Left ventricle myocardium inferior (tissue), 1 donor: ENCODE results near the gene NOTCH2. TPM values are rescaled to one million over a fixed set of nuclear protein-coding genes. Genes with fewer than 3 reads are reported as not detected.
"Not testable (repeated sequence)": the region's sequence is repeated elsewhere in the genome, so short reads cannot be mapped to it uniquely, and the experiment has no call there.

Experiments
- DNase-seq: peaks from one replicate; pipeline ENCODE4 v3.0.0-alpha.2; 2020
- H3K27ac ChIP-seq: fragments of 200-600 bp; replicated peaks from 2 replicates; pipeline ENCODE4 v1.8.0; 2021
- H3K27me3 ChIP-seq: fragments of 200-600 bp; 2 replicates; pipeline ENCODE4 v1.8.0; 2021; ENCODE audit warnings: low read depth
- H3K36me3 ChIP-seq: fragments of 200-600 bp; 2 replicates; pipeline ENCODE4 v1.8.0; 2021
- H3K4me1 ChIP-seq: fragments of 200-600 bp; 2 replicates; pipeline ENCODE4 v1.8.0; 2021
- H3K4me3 ChIP-seq: fragments of 200-600 bp; 2 replicates; pipeline ENCODE4 v1.8.0; 2021; ENCODE audit warnings: mild to moderate bottlenecking, moderate library complexity
- H3K9me3 ChIP-seq: fragments of 200-600 bp; replicated peaks from 2 replicates; pipeline ENCODE4 v1.8.0; 2021
- intact Hi-C: fragments of 100-400 bp; cut with micrococcal nuclease; formaldehyde crosslinking; loops from one replicate; pipeline ENCODE4 v1.11.0; 2022
- long read RNA-seq: library from polyadenylated mRNA; unstranded; transcript quantifications from one replicate; pipeline ENCODE4 v2.0.0, GENCODE V29; 2021
- total RNA-seq: library from RNA; stranded (reverse); fragmentation: NEBNext Ultra II Directional; extraction: Animal tissue kit (Norgen Biotek cat#: 25700); gene quantifications from one replicate; pipeline ENCODE4 v1.2.1, GENCODE V29; 2021
- donor health status: DM: no; HTN: yes; CAD: no; lungs with severe emphysema.

Gene NOTCH2
- total RNA-seq, result 16.1 TPM
- long read RNA-seq, partial matches to known transcripts, result 2 of 12 reads
- long read RNA-seq, other reads (novel, unspliced or antisense), result 10 of 12 reads

DNA sequence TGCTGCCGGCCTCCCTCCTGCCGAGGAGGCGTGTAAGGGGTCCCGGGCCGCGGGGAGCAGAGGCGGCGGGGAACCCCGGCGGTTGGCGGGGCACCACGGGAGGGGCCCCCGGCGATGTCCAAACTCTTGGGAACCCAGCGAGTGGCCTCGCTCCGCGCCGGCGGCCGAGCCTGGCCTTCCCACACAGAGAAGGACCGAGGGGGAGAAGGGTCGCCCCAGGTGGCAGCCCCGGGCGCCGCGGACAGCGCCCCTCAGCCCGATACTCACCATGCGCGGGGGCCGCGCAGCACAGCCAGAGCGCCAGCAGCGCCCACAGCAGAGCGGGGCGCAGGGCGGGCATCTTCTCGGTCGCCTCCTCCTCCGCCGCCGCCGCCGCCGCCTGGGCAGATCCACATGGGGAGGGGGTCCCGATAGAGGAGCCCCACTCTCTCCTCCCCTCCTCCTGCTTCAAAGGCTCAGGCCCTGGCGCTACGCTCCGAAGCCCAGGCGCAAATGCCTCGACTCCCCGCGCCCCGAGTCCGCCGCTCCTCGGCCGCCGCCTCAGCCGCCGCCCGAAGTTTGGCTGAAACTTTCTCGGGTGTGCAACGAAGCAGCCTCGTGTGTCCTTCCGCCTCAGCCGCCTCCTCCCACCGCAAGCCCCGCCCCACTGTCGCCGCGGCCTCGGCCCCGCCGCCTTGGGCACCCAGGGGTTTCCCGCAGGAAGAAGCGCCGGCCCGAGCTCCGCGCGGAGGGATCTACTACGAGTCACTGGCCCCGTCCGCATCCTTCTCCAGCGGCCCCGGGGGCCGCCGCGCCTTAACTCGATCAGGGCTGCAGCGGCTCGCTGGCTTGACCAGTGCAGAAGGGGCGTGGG is at the start of gene NOTCH2:
TSS of gene NOTCH2 (minus strand) at position 596 of the 853 bp plus-strand sequence. CDS start at position 340, 256 bp downstream.
- H3K9me3 ChIP-seq, intact Hi-C loops, H3K36me3 ChIP-seq, H3K4me1 ChIP-seq, H3K27me3 ChIP-seq: not testable (repeated sequence)
- Histone ChIP-seq H3K27ac (peak within 1 kb of the TSS; percentile 84), H3K4me3 (peak within 1 kb of the TSS; percentile 77)
- DNase-seq, result peak; percentile 60

GRCh38 chr1:120117371-120118177 is 48.1 kb upstream of the NOTCH2 start:
- H3K27me3 ChIP-seq, H3K36me3 ChIP-seq, H3K4me1 ChIP-seq, H3K9me3 ChIP-seq, intact Hi-C loops, H3K4me3 ChIP-seq: not testable (repeated sequence)
- peak overlapping the region; percentile 19 for H3K27ac ChIP-seq
- DNase-seq, result peak; percentile 46

GRCh38 chr1:120116094-120116493 is 46.6 kb upstream of the NOTCH2 start:
- H3K36me3 ChIP-seq, H3K27ac ChIP-seq, DNase-seq, intact Hi-C loops, H3K27me3 ChIP-seq, H3K9me3 ChIP-seq, H3K4me1 ChIP-seq, H3K4me3 ChIP-seq: not testable (repeated sequence)

DNA sequence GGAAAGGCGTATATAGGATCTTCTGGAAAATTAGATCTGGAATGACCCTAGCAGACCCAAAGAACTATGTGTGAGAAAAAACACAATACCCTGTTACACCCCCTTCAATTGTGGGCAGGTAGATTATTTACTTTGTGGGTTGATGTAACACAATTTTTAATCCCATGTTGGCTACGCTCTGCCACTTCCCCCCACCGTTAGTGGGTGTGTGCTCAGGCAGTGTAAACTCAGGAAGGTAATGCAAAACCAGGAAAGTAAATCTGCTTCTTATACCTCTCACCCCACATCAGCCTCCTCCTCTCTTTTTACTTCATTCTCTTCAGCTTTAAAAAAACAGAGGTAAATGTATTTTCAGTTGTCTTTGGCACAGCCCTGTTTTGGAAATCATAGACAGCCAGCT is 43.7 kb upstream of the NOTCH2 start:
- H3K27me3 ChIP-seq, H3K4me3 ChIP-seq, H3K36me3 ChIP-seq, DNase-seq, H3K27ac ChIP-seq, H3K9me3 ChIP-seq, H3K4me1 ChIP-seq, intact Hi-C loops: not testable (repeated sequence)

- intact Hi-C loops, DNase-seq, H3K27ac ChIP-seq, H3K27me3 ChIP-seq, H3K9me3 ChIP-seq, H3K36me3 ChIP-seq, H3K4me3 ChIP-seq, H3K4me1 ChIP-seq: not testable (repeated sequence)
Observed at GRCh38 chr1:120112212-120112611, 42.8 kb upstream of the NOTCH2 start.

DNA sequence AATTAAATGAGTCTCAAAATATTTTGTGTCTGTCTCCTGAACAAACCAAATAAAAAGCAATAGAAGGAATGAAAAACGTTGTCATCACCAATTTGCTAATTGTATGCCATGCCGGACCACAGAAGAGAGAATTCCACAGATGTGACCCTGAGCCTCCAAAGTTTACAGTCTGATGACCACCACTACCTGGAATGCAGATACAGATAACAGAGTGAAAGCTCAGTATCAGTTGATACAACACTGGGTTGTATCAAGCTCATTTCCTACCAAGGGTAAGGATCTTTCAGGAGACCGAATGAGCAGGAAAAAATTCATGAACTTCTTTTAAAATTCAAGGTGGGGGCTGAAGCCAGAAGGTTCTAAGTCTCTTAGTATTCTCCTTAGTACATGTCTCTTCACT is 42.3 kb upstream of the NOTCH2 start:
- H3K4me3 ChIP-seq, H3K9me3 ChIP-seq, H3K36me3 ChIP-seq, H3K4me1 ChIP-seq, H3K27me3 ChIP-seq, intact Hi-C loops, DNase-seq, H3K27ac ChIP-seq: not testable (repeated sequence)

GRCh38 chr1:120111008-120111407 is 41.5 kb upstream of the NOTCH2 start:
- DNase-seq, H3K27ac ChIP-seq, intact Hi-C loops, H3K36me3 ChIP-seq, H3K9me3 ChIP-seq, H3K27me3 ChIP-seq, H3K4me3 ChIP-seq, H3K4me1 ChIP-seq: not testable (repeated sequence)

GRCh38 chr1:120109656-120110055 is 40.2 kb upstream of the NOTCH2 start:
- DNase-seq, H3K9me3 ChIP-seq, H3K27ac ChIP-seq, H3K27me3 ChIP-seq, H3K4me3 ChIP-seq, H3K36me3 ChIP-seq, intact Hi-C loops, H3K4me1 ChIP-seq: not testable (repeated sequence)

GRCh38 chr1:120109180-120109579 is 39.7 kb upstream of the NOTCH2 start:
- H3K36me3 ChIP-seq, H3K9me3 ChIP-seq, H3K27me3 ChIP-seq, H3K27ac ChIP-seq, DNase-seq, H3K4me1 ChIP-seq, intact Hi-C loops, H3K4me3 ChIP-seq: not testable (repeated sequence)

- H3K27ac ChIP-seq, H3K4me3 ChIP-seq, intact Hi-C loops, DNase-seq, H3K9me3 ChIP-seq, H3K4me1 ChIP-seq, H3K36me3 ChIP-seq, H3K27me3 ChIP-seq: not testable (repeated sequence)
Observed at GRCh38 chr1:120105288-120105687, 35.8 kb upstream of the NOTCH2 start.

DNA sequence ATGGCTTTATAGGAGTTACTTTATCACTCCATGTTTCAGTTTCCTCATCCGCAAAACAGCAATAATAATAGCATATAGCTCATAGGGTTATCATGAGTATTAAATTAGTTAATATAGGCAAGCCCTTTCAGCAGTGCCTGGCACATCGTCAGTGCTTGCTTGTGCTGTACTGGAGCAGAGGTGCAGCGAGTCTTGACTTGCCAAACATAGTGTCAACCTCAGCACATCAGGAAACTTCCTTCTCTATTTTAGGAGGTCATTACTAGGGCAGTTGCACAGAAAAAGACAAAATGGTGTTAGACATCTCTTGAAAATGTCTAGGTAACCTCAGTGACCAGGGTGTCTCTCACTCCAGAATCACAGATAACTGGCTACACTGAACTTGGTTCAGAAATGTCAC is 34.3 kb upstream of the NOTCH2 start:
- H3K4me3 ChIP-seq, H3K27ac ChIP-seq, H3K4me1 ChIP-seq, DNase-seq, H3K9me3 ChIP-seq, intact Hi-C loops, H3K36me3 ChIP-seq, H3K27me3 ChIP-seq: not testable (repeated sequence)

DNA sequence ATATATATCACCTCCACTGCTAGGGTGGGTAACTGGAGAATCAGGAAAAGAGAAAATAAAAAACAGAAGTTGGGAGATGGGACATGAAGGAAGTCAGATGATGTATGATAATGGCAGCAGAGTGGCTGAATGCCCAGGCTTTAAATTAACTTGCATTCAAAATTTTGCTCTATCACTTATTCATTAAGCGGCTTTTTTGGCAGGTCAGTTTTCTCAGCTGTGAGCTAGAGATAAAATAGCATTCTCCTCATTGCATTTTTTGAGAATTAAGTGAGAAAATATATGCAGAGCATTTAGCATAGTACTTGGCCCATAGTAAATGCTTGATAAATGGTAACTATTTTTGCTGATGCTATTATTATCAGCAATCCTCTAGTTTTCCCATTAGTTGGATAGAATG is 32.1 kb upstream of the NOTCH2 start:
- H3K27me3 ChIP-seq, DNase-seq, intact Hi-C loops, H3K36me3 ChIP-seq, H3K4me3 ChIP-seq, H3K4me1 ChIP-seq, H3K27ac ChIP-seq, H3K9me3 ChIP-seq: not testable (repeated sequence)

DNA sequence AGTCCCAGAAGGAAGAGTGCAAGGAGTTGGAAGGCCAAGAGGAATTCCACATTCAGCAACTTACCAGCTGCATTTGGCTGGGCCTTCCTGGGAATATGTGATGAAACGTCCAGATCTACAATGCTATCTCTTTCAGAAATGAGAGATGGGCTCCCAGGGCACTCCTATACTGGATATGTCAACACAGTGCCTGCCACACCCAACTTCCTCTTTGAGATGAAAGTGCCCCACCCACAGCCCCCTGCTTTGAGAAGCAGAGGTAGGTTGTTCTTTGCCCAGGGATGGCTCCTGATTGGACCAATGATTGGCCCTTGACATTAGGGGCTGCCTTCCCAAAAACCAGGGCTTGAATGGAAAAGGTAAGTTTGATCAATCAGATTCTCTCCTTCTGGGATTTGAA is 31.1 kb upstream of the NOTCH2 start:
- H3K27ac ChIP-seq, H3K4me3 ChIP-seq, H3K4me1 ChIP-seq, H3K27me3 ChIP-seq, H3K36me3 ChIP-seq, intact Hi-C loops, H3K9me3 ChIP-seq, DNase-seq: not testable (repeated sequence)
